GM12872 (cell line): ENCODE measurements around the gene TSPYL4.

Source experiments
- CTCF ChIP-seq: IDR thresholded peaks from 3 replicates; pipeline ENCODE4 v1.5.1; 2011; ENCODE audit warnings: low read depth, mild to moderate bottlenecking, low read length, moderate library complexity; ENCODE audit not compliant: insufficient read depth

Gene TSPYL4

GRCh38 chr6:116244284-116244683 is 9.6 kb downstream of the TSPYL4 start:
- TF ChIP-seq CTCF: no peak

GRCh38 chr6:116239856-116240255 is 14.0 kb downstream of the TSPYL4 start:
- TF ChIP-seq CTCF: no peak

GRCh38 chr6:116239256-116239655 is 14.6 kb downstream of the TSPYL4 start:
- TF ChIP-seq CTCF: no peak

DNA sequence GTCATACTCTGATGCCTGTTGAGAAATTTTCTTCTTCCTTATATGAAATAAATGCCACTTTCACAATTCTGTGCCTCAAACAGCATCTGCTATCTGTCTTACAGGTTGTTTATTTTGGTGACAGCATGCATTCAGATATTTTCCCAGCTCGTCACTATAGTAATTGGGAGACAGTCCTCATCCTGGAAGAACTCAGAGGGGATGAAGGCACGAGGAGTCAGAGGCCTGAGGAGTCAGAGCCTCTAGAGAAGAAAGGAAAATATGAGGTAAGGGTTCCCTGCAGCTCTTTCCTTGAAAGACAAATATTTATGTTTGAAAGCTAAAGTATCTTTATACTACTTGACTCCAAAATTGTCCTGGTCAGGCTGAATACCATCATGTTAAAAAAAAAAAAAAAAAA is 15.8 kb downstream of the TSPYL4 start:
- TF ChIP-seq CTCF: no peak

DNA sequence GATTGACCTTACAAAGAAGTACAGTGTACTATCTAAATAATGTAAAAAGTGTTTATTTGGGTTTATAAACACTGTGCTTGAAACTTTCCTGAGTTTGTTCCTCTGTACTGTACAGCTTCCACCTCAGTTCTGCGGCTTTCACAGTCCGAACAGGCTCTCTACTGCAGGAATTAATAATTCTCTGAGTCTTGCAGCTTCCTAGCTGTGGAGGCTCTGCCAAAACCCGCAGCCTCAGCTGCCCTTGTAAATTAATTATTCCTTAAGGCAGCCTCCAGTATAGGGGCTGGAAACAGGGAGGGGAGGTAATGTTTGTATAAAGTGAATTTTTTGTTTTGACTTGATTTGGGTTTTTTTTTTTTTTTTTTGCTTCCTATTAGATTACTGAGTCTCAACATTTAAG is 19.2 kb downstream of the TSPYL4 start:
- TF ChIP-seq CTCF: no peak

GRCh38 chr6:116229287-116229913 is 24.5 kb downstream of the TSPYL4 start:
- TF ChIP-seq CTCF: no peak

GRCh38 chr6:116223355-116223754 is 30.5 kb downstream of the TSPYL4 start:
- no peak for TF ChIP-seq CTCF

GRCh38 chr6:116221911-116222310 is 32.0 kb downstream of the TSPYL4 start:
- no peak for TF ChIP-seq CTCF
